Transverse colon (tissue), 4 donors: ENCODE results near the gene CPLX1. TPM values are rescaled to one million over a fixed set of nuclear protein-coding genes. Genes with fewer than 3 reads are reported as not detected.

Experiments
- DNase-seq: peaks from one replicate; pipeline ENCODE4 v3.0.0-alpha.2; 2019
- H3K27ac ChIP-seq, 4 donors: fragments of 200-600 bp; sonication (generic); 2 replicates each; pipeline ENCODE4 v1.5.1; 2016 to 2018; ENCODE audit warnings: inconsistent platforms in 4 of 4
- H3K27me3 ChIP-seq: fragments of 200-600 bp; sonication (generic); 2 replicates; pipeline ENCODE4 v1.5.1; 2017; ENCODE audit warnings: inconsistent platforms
- H3K36me3 ChIP-seq, 4 donors: fragments of 200-600 bp; sonication (generic); 2 replicates each; pipeline ENCODE4 v1.5.1; 2017 to 2019; ENCODE audit warnings: inconsistent platforms in 4 of 4
- H3K4me1 ChIP-seq, 4 donors: fragments of 200-600 bp; sonication (generic); 2 replicates each; pipeline ENCODE4 v1.5.1; 2017 to 2020; ENCODE audit warnings: inconsistent platforms in 4 of 4
- H3K4me3 ChIP-seq, 4 donors: fragments of 200-600 bp; sonication (generic); 1 replicate in 1 of 4; 2 replicates in 3 of 4; pipeline versions ENCODE4 v1.5.1 to v1.6.1; 2017 to 2019; ENCODE audit warnings: inconsistent platforms in 4 of 4
- H3K9me3 ChIP-seq, 2 donors: fragments of 200-600 bp; sonication (generic); 2 replicates each; pipeline ENCODE4 v1.5.1; 2017 to 2019; ENCODE audit warnings: inconsistent platforms in 2 of 2
- CTCF ChIP-seq, 5 experiments: fragments of 200-600 bp in 3 of 5; fragments of 450-650 bp in 2 of 5; sonication (generic) in 3 of 5; IDR thresholded peaks; 1 replicate in 2 of 5; 2 replicates in 3 of 5; pipeline ENCODE4 v1.5.1; 2016 to 2017; ENCODE audit warnings: antibody characterized with exemption in 5 of 5, inconsistent platforms in 3 of 5, mild to moderate bottlenecking in 2 of 5, moderate library complexity in 1 of 5
- EP300 ChIP-seq: sonication (generic); formaldehyde crosslinking; IDR thresholded peaks from one replicate; pipeline ENCODE4 v1.6.1; 2017; ENCODE audit warnings: antibody characterized with exemption, low read depth
- POLR2A ChIP-seq: fragments of 450-650 bp; IDR thresholded peaks from one replicate; pipeline ENCODE4 v1.6.1; 2016; ENCODE audit warnings: antibody characterized with exemption, mild to moderate bottlenecking, moderate library complexity
- POLR2AphosphoS5 ChIP-seq, 3 donors: sonication (generic); formaldehyde crosslinking; IDR thresholded peaks; one replicate each; pipeline ENCODE4 v1.6.1; 2016; ENCODE audit warnings: antibody characterized with exemption in 3 of 3
- WGBS, 2 donors: methylation state at CpG; one replicate each; pipeline ENCODE4 v1.1.5; 2018; ENCODE audit warnings: low coverage in 1 of 2; 5-methylcytosine and 5-hydroxymethylcytosine counted together
- in situ Hi-C, 4 donors: fragments of 200-750 bp; cut with MboI; loops; one replicate each; pipeline versions ENCODE4 v1.15.0 to v1.15.1; 2017; ENCODE audit warnings: low sequenced_read_pairs in 3 of 4, low pct_ligation_motif_present in 1 of 4, low pct_unique_long_range_greater_than_20kb in 1 of 4
- intact Hi-C: fragments of 100-400 bp; cut with DNase I; formaldehyde crosslinking; loops from one replicate; pipeline ENCODE4 v1.15.1; 2023; ENCODE audit warnings: low total_unique reads
- total RNA-seq, 4 donors: library from RNA; depleted of rRNA; stranded (reverse); fragments of >200 nt; gene quantifications; one replicate each; pipeline ENCODE4 v1.1.0, GENCODE V29; 2016

The CPLX1 gene
- total RNA-seq, 4 donors from 2014 or later, result 0.32 to 3.7 (median 0.41) TPM; not detected in 1

- Histone ChIP-seq H3K36me3 (peaks cover 0 to 34% (median 1%) of the 10 kb centered on the region in 4 donors), H3K9me3 (no peaks in the 10 kb centered on the region), H3K27ac (no peak overlapping the region), H3K4me3 (no peak overlapping the region), H3K27me3 (no peaks in the 10 kb centered on the region), H3K4me1 (no peaks in the 10 kb centered on the region)
- intact Hi-C loops (no loop called here), in situ Hi-C loops (no loop called here)
- DNase-seq, result no peak
- 90 to 100% methylated on average over 2 to 15 of the region's 15 CpGs for WGBS, 2 donors
- no peak for TF ChIP-seq POLR2AphosphoS5 (IDR thresholded peaks at IDR 0.05)
- TF ChIP-seq CTCF (IDR thresholded peaks at IDR 0.05), result no peak
- TF ChIP-seq EP300, result no peak
- TF ChIP-seq POLR2A, result no peak
These were observed 74.3 kb downstream of the CPLX1 start for GRCh38 chr4:751676-752075.

- Histone ChIP-seq H3K4me3 (no peak overlapping the region), H3K4me1 (no peaks in the 10 kb centered on the region), H3K27ac (no peak overlapping the region), H3K36me3 (peaks cover 0 to 34% (median 1%) of the 10 kb centered on the region in 4 donors), H3K27me3 (no peaks in the 10 kb centered on the region), H3K9me3 (no peaks in the 10 kb centered on the region)
- TF ChIP-seq CTCF (IDR thresholded peaks at IDR 0.05) (no peak), EP300 (no peak), POLR2AphosphoS5 (IDR thresholded peaks at IDR 0.05) (no peak), POLR2A (no peak)
- 93 to 94% methylated on average over 6 to 20 of the region's 20 CpGs for WGBS, 2 donors
- no peak for DNase-seq
- intact Hi-C loops (no loop called here), in situ Hi-C loops (no loop called here)
These were observed 75.9 kb downstream of the CPLX1 start for GRCh38 chr4:749698-750666.

- Histone ChIP-seq H3K4me1 (no peaks in the 10 kb centered on the region), H3K36me3 (peaks cover 0 to 34% (median 1%) of the 10 kb centered on the region in 4 donors), H3K9me3 (no peaks in the 10 kb centered on the region), H3K27me3 (no peaks in the 10 kb centered on the region), H3K27ac (no peak overlapping the region), H3K4me3 (no peak overlapping the region)
- in situ Hi-C loops (no loop called here), intact Hi-C loops (no loop called here)
- no peak for TF ChIP-seq POLR2A
- no peak for TF ChIP-seq CTCF (IDR thresholded peaks at IDR 0.05)
- TF ChIP-seq POLR2AphosphoS5 (IDR thresholded peaks at IDR 0.05), result no peak
- TF ChIP-seq EP300, result no peak
- no peak for DNase-seq
- WGBS, 2 donors, result 95% methylated on average over 19 of the region's 19 CpGs; no CpG with 5 or more reads in 1 of the 2 donors
These were observed 77.5 kb downstream of the CPLX1 start for GRCh38 chr4:748461-748860.

- Histone ChIP-seq H3K4me3 (no peak overlapping the region), H3K9me3 (no peaks in the 10 kb centered on the region), H3K4me1 (no peaks in the 10 kb centered on the region), H3K27me3 (no peaks in the 10 kb centered on the region), H3K27ac (no peak overlapping the region), H3K36me3 (peaks cover 0 to 28% (median 0%) of the 10 kb centered on the region in 4 donors)
- DNase-seq, result no peak
- intact Hi-C loops, result no loop called here
- in situ Hi-C loops, result no loop called here
- no peak for TF ChIP-seq POLR2AphosphoS5 (IDR thresholded peaks at IDR 0.05)
- TF ChIP-seq EP300, result no peak
- TF ChIP-seq POLR2A, result no peak
- no peak for TF ChIP-seq CTCF (IDR thresholded peaks at IDR 0.05)
- 94 to 97% methylated on average over 11 to 21 of the region's 34 CpGs for WGBS, 2 donors
These were observed 78.3 kb downstream of the CPLX1 start for GRCh38 chr4:747546-748170.
